ENCODE data around the gene CENPF.
"Not testable (repeated sequence)": the region's sequence is repeated elsewhere in the genome, so short reads cannot be mapped to it uniquely, and the experiment has no call there.

The CENPF gene

GRCh38 chr1:214662223-214662785 is 59.3 kb downstream of the CENPF start:
- DNase-seq: no peak

- DNase-seq: no peak
Measured at GRCh38 chr1:214664651-214665433, 61.8 kb downstream of the CENPF start.

GRCh38 chr1:214665606-214666110 is 62.7 kb downstream of the CENPF start:
- DNase-seq: no peak

- no peak for DNase-seq
Measured at GRCh38 chr1:214666674-214667073, 63.7 kb downstream of the CENPF start.

GRCh38 chr1:214670098-214670497 is 67.1 kb downstream of the CENPF start:
- no peak for DNase-seq

GRCh38 chr1:214673029-214673428 is 70.0 kb downstream of the CENPF start:
- not testable (repeated sequence) for DNase-seq

GRCh38 chr1:214673576-214673975 is 70.6 kb downstream of the CENPF start:
- DNase-seq: no peak

GRCh38 chr1:214675524-214675923 is 72.5 kb downstream of the CENPF start:
- not testable (repeated sequence) for DNase-seq

- no peak for DNase-seq
Measured at GRCh38 chr1:214676747-214677146, 73.8 kb downstream of the CENPF start.

- DNase-seq: no peak
Measured at GRCh38 chr1:214677945-214678344, 75.0 kb downstream of the CENPF start.

GRCh38 chr1:214678386-214678785 is 75.4 kb downstream of the CENPF start:
- DNase-seq: no peak

- no peak for DNase-seq
Measured at GRCh38 chr1:214683621-214684020, 80.6 kb downstream of the CENPF start.

- no peak for DNase-seq
Measured at GRCh38 chr1:214685906-214686305, 82.9 kb downstream of the CENPF start.

- no peak for DNase-seq
Measured at GRCh38 chr1:214686497-214686896, 83.5 kb downstream of the CENPF start.

- DNase-seq: no peak
Measured at GRCh38 chr1:214688891-214689290, 85.9 kb downstream of the CENPF start.

GRCh38 chr1:214694769-214695168 is 91.8 kb downstream of the CENPF start:
- DNase-seq: no peak

GRCh38 chr1:214698559-214698958 is 95.6 kb downstream of the CENPF start:
- DNase-seq: no peak

- DNase-seq: no peak
Measured at GRCh38 chr1:214700437-214700836, 97.4 kb downstream of the CENPF start.

- DNase-seq: no peak
Measured at GRCh38 chr1:214702556-214702955, 99.6 kb downstream of the CENPF start.

- DNase-seq: no peak
Measured at GRCh38 chr1:214707306-214708087, 104.5 kb downstream of the CENPF start.

GRCh38 chr1:214708321-214708955 is 105.4 kb downstream of the CENPF start:
- DNase-seq: no peak

GRCh38 chr1:214709241-214709640 is 106.2 kb downstream of the CENPF start:
- no peak for DNase-seq

GRCh38 chr1:214712737-214713136 is 109.7 kb downstream of the CENPF start:
- no peak for DNase-seq

Measured in CD4-positive, alpha-beta T cell treated with Interleukin-4 for 1 hour (primary cell).